K562 (cell line): ENCODE results near the gene MBD2. TPM values are rescaled to one million over a fixed set of nuclear protein-coding genes. Genes with fewer than 3 reads are reported as not detected.

Experiments used
- ATAC-seq: fragments of 200-7000 bp; cut with Tn5 transposase; 3 replicates; pipeline ENCODE4 v1.9.1; 2020; ENCODE audit warnings: moderate library complexity
- BruUV-seq: library from RNA; stranded (reverse); fragments of 400-500 nt; replicated peaks from 2 replicates; lab custom pipeline; 2021; lab: Mats Ljungman, UMichigan
- CTCF ChIA-PET: fragments of 300-600 bp; formaldehyde crosslinking; extraction: SDS; loops from one replicate; lab custom pipeline; 2021; ENCODE audit warnings: low intra/inter-chr PET ratio; lab: Yijun Ruan, JAX
- POLR2A ChIA-PET: fragments of 300-600, 350-650 bp; sonication (Branson Sonifier 250); formaldehyde crosslinking; extraction: SDS; loops from one replicate; lab custom pipeline; 2021; ENCODE audit warnings: antibody characterized with exemption, inconsistent platforms; lab: Yijun Ruan, JAX
- DNase-seq, 4 experiments: peaks; one replicate each; pipeline versions ENCODE4 v3.0.0 to v3.0.0-alpha.2; 2011 to 2018; ENCODE audit warnings: low spot score in 3 of 4, mixed read lengths in 3 of 4; ENCODE audit errors: extremely low read depth in 1 of 4
- FAIRE-seq: peaks from 2 replicates; lab custom pipeline; 2011; peaks lifted over from hg19 to GRCh38; lab: Jason Lieb, UNC
- H2AFZ ChIP-seq: 2 replicates; pipeline ENCODE4 v1.6.0; 2011; ENCODE audit warnings: low read depth, low read length, control low read depth, inconsistent platforms
- H3K27ac ChIP-seq: fragments of 200-600 bp; 3 replicates; pipeline ENCODE4 v1.8.0; 2011; ENCODE audit warnings: low read depth, mild to moderate bottlenecking, control low read depth, inconsistent platforms, low read length, moderate library complexity, mixed read lengths; ENCODE audit errors: extremely low read depth
- H3K27me3 ChIP-seq, 2 experiments: fragments of 300-600 bp in 1 of 2; 2 replicates in 1 of 2; 3 replicates in 1 of 2; pipeline versions ENCODE4 v1.6.0 to v1.8.0; 2011; ENCODE audit warnings: inconsistent platforms in 2 of 2, low read length in 2 of 2, mild to moderate bottlenecking in 1 of 2, mixed read lengths in 1 of 2, moderate library complexity in 1 of 2; ENCODE audit not compliant: control insufficient read depth in 2 of 2, insufficient read depth in 2 of 2
- H3K36me3 ChIP-seq: fragments of 300-600 bp; 3 replicates; pipeline ENCODE4 v1.8.0; 2011; ENCODE audit warnings: mild to moderate bottlenecking, low read length, inconsistent platforms; ENCODE audit not compliant: control insufficient read depth, insufficient read depth
- H3K4me1 ChIP-seq, 2 experiments: fragments of 200-600 bp in 1 of 2; replicated peaks in 1 of 2; 2 replicates in 1 of 2; 3 replicates in 1 of 2; pipeline versions ENCODE4 v1.5.1 to v1.8.0; 2011; ENCODE audit warnings: inconsistent platforms in 2 of 2, low read length in 2 of 2, mild to moderate bottlenecking in 1 of 2, mixed read lengths in 1 of 2, moderate library complexity in 1 of 2; ENCODE audit not compliant: control insufficient read depth in 2 of 2, insufficient read depth in 2 of 2
- H3K4me2 ChIP-seq: 2 replicates; pipeline ENCODE4 v1.6.1; 2011; ENCODE audit warnings: low read length, control low read depth, inconsistent platforms, mixed read lengths; ENCODE audit not compliant: insufficient read depth
- H3K4me3 ChIP-seq: fragments of 200-600 bp; sonication (generic), shearing (Covaris generic); 2 replicates; pipeline ENCODE4 v1.5.1; 2016; ENCODE audit warnings: control low read depth, inconsistent platforms
- H3K79me2 ChIP-seq: fragments of 200-600 bp; 3 replicates; pipeline ENCODE4 v1.8.0; 2011; ENCODE audit warnings: low read length, inconsistent platforms; ENCODE audit not compliant: control insufficient read depth, insufficient read depth
- H3K9ac ChIP-seq, 2 experiments: 2 replicates each; pipeline versions ENCODE4 v1.6.0 to v1.6.1; 2011; ENCODE audit warnings: low read depth in 2 of 2, low read length in 2 of 2, control low read depth in 1 of 2, inconsistent platforms in 1 of 2, mild to moderate bottlenecking in 1 of 2, mixed read lengths in 1 of 2; ENCODE audit not compliant: insufficient read depth in 1 of 2
- H3K9me1 ChIP-seq: one replicate; pipeline ENCODE4 v1.6.0; 2011; ENCODE audit warnings: inconsistent platforms, mild to moderate bottlenecking, low read length, moderate library complexity; ENCODE audit not compliant: control insufficient read depth, insufficient read depth
- H3K9me3 ChIP-seq: replicated peaks from 2 replicates; pipeline ENCODE4 v1.5.1; 2011; ENCODE audit warnings: low read depth, low read length, inconsistent platforms; ENCODE audit not compliant: control insufficient read depth, insufficient read depth
- H4K20me1 ChIP-seq: replicated peaks from 2 replicates; pipeline ENCODE4 v1.6.1; 2011; ENCODE audit warnings: low read length, inconsistent platforms, mixed read lengths; ENCODE audit not compliant: control insufficient read depth, insufficient read depth
- FOXP4 ChIP-seq: sonication (generic); formaldehyde crosslinking; IDR thresholded peaks from 2 replicates; pipeline ENCODE4 v1.8.0; 2022; ENCODE audit warnings: mild to moderate bottlenecking, missing genetic modification reagents, borderline replicate concordance
- MCM3 ChIP-seq: fragments of 450-650 bp; IDR thresholded peaks from 2 replicates; pipeline ENCODE4 v1.6.1; 2016
- MEF2D ChIP-seq: conservative IDR thresholded peaks from 2 replicates; pipeline ENCODE4 v1.6.1; 2016; ENCODE audit warnings: low read depth, missing genetic modification characterization, missing compliant biosample characterization
- RBBP5 ChIP-seq: fragments of 200-600 bp; sonication (generic); IDR thresholded peaks from 2 replicates; pipeline ENCODE4 v1.6.1; 2012; ENCODE audit warnings: borderline replicate concordance, mild to moderate bottlenecking, low read length, control low read depth, inconsistent platforms; ENCODE audit not compliant: insufficient read depth, poor library complexity, severe bottlenecking
- SAFB2 ChIP-seq: fragments of 200-400 bp; formaldehyde crosslinking; IDR thresholded peaks from 2 replicates; pipeline ENCODE4 v1.6.1; 2018; ENCODE audit warnings: borderline replicate concordance, low read length, low read depth, moderate library complexity; ENCODE audit not compliant: severe bottlenecking
- SNRNP70 ChIP-seq: fragments of 200-400 bp; formaldehyde crosslinking; optimal IDR thresholded peaks from 2 replicates; pipeline ENCODE3; 2017; ENCODE audit warnings: low read depth, low read length
- ZBTB1 ChIP-seq: sonication (generic); formaldehyde crosslinking; IDR thresholded peaks from 2 replicates; pipeline ENCODE4 v1.8.1; 2023; ENCODE audit warnings: missing genetic modification reagents, low read depth, mild to moderate bottlenecking, borderline replicate concordance
- ZNF311 ChIP-seq: fragments of 250-450 bp; sonication (Bioruptor Pico); IDR thresholded peaks from 2 replicates; pipeline ENCODE4 v1.4.0; 2020; ENCODE audit warnings: mild to moderate bottlenecking, moderate library complexity
- ZNF583 ChIP-seq: fragments of 250-450 bp; sonication (Bioruptor Pico); IDR thresholded peaks from 2 replicates; pipeline ENCODE4 v1.4.0; 2020
- WGBS: fragments of 100-300 bp; shearing (Covaris generic); methylation state at CpG from one replicate; pipeline ENCODE4 v1.1.6; 2016; ENCODE audit warnings: low coverage, mixed read lengths; ENCODE audit not compliant: insufficient coverage; ENCODE audit errors: missing lambda C conversion rate; 5-methylcytosine and 5-hydroxymethylcytosine counted together
- in situ Hi-C: fragments of 300-500 bp; cut with MboI; formaldehyde crosslinking; loops from 4 replicates; pipeline ENCODE4 v1.15.0; 2018; ENCODE audit warnings: inconsistent platforms, mixed read lengths
- intact Hi-C: fragments of 100-400 bp; cut with micrococcal nuclease; formaldehyde crosslinking; loops from 2 replicates; pipeline ENCODE4 v1.14.2; 2022
- polyA plus RNA-seq, 8 experiments: library from polyadenylated mRNA; depleted of rRNA in 4 of 8; stranded (reverse) in 5 of 8; unstranded in 3 of 8; fragments of >200 nt; fragmentation: Nextera tagmentation in 2 of 8; fragmentation: Illumina TruSeq in 1 of 8; extraction: Ambion mirVana in 2 of 8; extraction: Trizol in 1 of 8; gene quantifications; 2 replicates each; pipeline versions ENCODE4 v1.2.1 to v1.2.3, GENCODE V29; 2011 to 2014; ENCODE audit warnings: inconsistent platforms in 1 of 8, missing spikeins in 1 of 8
- total RNA-seq, 7 experiments: library from RNA; depleted of rRNA in 6 of 7; stranded (reverse); fragments of >200 nt in 6 of 7; fragmentation: Illumina TruSeq in 2 of 7; extraction: Trizol in 2 of 7; gene quantifications; 2 replicates each; pipeline versions ENCODE4 v1.2.1 to v1.2.3, GENCODE V29; 2011 to 2021; ENCODE audit warnings: low replicate concordance in 1 of 7

The MBD2 gene
- total and polyA plus RNA-seq, 9 of the 15 experiments (the other 6 are each of a cell fraction or from before 2014, with no cell fraction given): 4.4 to 40.2 (median 13.9) TPM

GRCh38 chr18:54193786-54194185, 30.7 kb downstream of the MBD2 start:
- POLR2A ChIA-PET: interaction anchor here (1.2 kb wide), 1 partner anchor 8 kb away, joined by 3 read pairs; no protein-coding TSS in a partner anchor
- DNase-seq (no peak), FAIRE-seq (no peak), ATAC-seq (no peak)
- peaks cover 12% of the 10 kb centered on the region; the same call in 2 of the 3 replicates for H3K79me2 ChIP-seq
- in situ Hi-C loops: no loop called here
- peaks cover 0 to 12% of the 10 kb centered on the region in 2 experiments; a peak in 2 of 5 replicates for H3K4me1 ChIP-seq
- intact Hi-C loops: no loop called here
- WGBS: 88% methylated on average over 2 of the region's 2 CpGs
- peaks cover 4% of the 10 kb centered on the region; the same call in 2 of the 3 replicates for H3K36me3 ChIP-seq
- no peak overlapping the region for H3K27ac ChIP-seq
- BruUV-seq: no TSS peak
- no peak for TF ChIP-seq MEF2D (tag)
- TF ChIP-seq RBBP5: no peak
- TF ChIP-seq SNRNP70: no peak
- TF ChIP-seq SAFB2: no peak
- TF ChIP-seq ZBTB1: no peak
- no peak for TF ChIP-seq MCM3
- TF ChIP-seq ZNF311: no peak
- TF ChIP-seq FOXP4 (CRISPR knock-in tag): no peak
- TF ChIP-seq ZNF583: no peak
- no peaks in the 10 kb centered on the region for H3K9me1 ChIP-seq
- no peak overlapping the region for H3K9ac ChIP-seq
- CTCF ChIA-PET: no interaction called here
- H2AFZ ChIP-seq: no peak overlapping the region
- no peaks in the 10 kb centered on the region for H4K20me1 ChIP-seq
- H3K9me3 ChIP-seq: no peaks in the 10 kb centered on the region
- no peaks in the 10 kb centered on the region for H3K27me3 ChIP-seq
- H3K4me3 ChIP-seq: no peak overlapping the region
- H3K4me2 ChIP-seq: no peak overlapping the region
